ENCODE data around the gene FMNL2.

The FMNL2 gene

DNA sequence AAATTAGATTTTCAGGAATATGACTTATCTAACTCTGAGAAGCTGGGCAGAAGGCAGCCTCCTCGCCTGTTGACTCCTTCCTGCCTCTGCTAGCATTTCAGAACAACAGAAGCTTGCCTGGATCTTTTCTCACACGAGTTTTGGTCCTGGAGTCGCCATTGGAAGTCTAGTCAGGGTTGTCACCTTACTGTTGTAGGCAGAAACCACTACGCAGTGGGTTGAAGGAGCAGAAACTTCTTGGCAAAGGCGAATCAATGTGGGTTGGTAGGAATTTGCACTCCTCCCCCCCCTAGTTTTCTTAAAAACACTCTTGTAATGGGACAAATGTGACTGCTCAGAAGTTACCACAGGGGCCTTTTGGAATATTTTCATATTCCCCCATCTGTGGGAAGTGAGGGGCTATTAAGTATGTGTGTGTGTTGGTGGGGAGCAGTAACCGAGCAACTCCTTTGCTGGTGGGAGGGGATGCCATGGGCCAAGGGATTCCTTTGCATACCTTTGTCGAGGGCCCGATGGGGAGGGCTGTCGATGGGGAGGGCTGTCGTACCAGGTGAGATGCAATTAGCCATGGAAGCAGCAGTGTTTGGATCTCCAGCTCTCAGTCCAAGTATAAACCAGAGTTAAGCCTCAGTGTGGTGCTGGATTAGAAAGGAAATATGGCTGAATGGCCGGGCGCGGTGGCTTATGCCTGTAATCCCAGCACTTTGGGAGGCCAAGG is 117.4 kb downstream of the FMNL2 start:
- no peak for DNase-seq

DNA sequence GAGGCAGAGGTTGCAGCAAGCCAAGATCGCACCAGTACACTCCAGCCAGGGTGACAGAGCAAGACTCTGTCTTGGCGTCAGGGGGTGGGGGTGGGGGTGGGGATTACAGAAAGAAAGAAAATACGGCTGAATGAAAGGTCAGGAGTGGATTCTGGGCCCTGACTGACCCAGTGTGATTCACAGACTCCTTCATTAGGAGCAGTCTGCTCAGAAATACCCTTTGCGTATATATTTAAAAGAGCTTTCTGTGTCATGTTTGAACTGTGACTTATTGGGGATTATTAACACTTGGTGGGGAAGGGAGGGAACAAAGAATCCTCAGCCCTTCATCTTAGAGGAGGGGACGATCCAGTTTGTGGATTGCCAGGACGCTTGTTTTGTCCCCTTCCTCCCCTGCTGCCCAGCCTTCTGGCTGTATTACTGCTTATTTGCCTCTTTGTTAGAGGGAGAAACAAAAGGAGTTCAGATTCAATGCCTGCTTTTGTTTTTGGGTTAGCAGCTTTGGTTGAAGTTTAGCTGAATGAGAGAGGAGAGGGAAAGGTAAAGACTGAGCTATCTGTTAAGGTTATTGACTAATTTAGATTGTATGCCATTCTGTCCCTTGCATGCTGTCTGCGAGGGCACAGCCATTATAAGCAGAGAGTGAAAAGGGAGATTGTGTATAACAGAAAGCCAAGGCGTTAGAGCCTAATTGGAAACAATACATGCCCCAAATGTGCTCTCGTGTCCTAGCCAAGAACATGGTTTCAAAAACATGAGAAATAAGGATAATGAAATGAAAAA is 118.3 kb downstream of the FMNL2 start:
- DNase-seq: no peak

DNA sequence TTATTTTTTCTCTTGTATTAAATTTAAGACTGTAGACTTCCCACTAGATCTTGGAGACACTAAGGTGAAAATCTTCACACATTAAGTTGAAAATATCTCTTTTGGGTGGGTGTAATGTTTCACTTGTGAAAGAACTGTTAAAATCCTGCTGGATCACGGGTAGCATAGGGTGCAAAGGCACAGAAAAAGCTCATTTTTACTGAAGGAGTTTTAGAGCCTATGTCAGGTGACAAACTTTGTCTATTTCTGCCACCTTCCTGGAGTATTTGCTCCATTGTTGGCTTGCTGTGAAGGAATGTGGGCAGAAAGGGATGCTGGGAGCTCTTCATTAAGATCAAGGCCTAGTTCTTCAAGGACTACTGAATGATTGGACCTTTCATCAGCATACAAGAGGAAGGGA is 119.4 kb downstream of the FMNL2 start:
- DNase-seq: no peak

DNA sequence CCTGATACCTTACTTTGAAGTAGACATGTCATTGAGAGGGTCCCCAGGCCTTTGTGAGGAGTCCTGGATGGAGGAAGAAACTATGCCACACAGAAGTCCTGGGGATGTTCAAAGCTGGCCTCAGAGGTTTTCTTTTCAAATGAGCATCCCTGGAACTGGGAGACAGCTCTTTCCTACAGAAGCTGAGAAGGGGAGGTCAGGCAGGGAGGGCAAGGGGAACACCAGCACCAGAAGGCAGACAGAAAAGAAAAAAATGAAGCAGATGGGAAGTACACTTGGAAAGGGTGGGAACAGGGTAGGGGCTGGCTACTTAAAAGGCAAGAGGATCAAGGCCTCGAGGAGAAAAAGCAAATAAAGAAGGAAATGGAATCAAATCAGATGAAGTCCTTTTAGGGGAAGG is 120.0 kb downstream of the FMNL2 start:
- no peak for DNase-seq

DNA sequence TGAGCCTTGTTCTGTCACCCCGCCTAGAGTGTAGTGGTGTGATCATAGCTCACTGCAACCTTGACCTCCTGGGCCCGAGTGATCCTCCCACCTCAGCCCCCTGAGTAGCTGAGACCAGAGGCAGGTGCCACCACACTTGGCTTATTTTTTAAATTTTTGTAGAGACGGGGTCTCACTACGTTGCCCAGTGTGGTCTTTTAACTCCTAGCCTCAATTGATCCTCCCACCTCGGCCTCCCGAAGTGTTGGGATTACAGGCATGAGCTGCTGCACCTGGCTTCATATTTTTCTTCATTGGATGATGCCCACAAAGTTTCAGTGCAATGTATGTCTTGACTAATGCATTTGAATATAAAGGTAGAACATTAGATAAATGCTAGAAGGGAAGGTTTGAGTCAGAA is 120.8 kb downstream of the FMNL2 start:
- no peak for DNase-seq

DNA sequence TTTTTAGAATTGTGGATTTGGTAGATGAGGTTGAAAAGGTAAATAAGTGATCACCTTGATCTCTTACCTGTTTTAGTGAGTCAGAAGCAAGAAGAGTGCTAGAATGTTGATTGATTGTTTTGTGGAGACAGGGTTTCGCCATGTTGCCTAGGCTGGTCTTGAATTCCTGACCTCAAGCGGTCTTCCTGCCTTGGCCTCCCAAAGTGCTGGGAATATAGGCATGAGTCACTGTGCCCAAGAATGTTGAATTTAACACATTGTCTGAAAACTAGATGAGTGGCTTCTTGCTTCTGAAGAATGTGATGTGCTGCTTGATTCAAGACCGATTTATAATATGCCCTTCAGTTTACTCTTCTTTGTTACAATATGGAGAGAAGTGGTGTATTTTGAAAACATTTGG is 121.3 kb downstream of the FMNL2 start:
- no peak for DNase-seq

DNA sequence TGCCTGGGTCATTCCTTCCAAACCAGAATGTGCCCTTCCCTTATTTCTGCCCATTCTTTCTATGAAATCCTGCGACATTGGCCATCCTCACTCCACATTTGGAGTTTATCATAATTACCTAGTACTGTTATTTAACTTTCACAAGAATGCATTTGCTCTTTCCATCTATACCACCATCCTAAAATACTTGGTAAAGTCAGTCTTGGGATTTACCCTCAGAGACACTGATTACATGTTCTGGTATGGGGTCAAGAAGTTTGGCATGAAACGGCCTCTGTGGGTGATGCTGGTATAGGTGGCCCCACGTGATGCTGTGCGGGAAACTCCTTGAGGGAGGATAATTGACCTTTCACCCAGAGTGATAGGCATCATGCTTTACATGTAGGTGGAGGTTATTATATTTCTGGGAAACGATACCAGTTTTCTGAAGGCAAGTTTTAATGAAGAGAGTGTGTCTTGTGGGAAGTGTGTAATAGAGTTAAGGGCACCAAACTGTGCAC is 123.5 kb downstream of the FMNL2 start:
- no peak for DNase-seq

DNA sequence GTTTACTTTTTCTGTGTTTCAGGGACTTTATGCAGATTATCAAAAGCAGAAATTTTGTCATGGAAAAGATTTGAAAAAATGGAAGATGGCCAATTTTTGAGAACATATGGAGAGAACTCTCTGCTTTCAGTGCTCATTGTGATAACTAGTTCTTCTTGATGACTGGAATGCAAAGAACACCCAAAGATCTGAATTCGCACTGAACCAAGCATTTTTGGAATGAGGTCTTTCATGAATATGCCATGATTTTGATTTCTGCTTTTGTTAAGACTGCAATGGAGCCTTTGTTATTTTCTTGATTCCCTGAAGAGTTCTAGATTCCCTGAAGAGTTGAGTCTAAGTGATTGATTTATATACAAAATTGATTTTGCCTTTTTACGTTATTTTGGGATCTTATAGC is 124.1 kb downstream of the FMNL2 start:
- no peak for DNase-seq

DNA sequence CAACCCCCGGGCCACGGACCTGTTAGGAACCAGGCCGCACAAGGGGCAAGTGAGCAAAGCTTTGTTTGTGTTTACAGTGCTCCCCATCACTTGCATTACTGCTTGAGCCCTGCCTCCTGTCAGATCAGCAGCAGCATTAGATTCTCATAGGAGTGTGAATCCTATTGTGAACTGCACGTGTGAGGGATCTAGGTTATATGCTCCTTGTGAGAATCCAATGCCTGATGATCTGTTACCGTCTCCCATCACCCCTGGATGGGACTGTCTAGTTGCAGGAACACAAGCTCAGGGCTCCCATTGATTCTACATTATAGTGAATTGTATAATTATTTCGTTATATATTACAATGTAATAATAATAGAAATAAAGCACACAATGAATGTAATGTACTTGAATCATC is 125.6 kb downstream of the FMNL2 start:
- no peak for DNase-seq

DNA sequence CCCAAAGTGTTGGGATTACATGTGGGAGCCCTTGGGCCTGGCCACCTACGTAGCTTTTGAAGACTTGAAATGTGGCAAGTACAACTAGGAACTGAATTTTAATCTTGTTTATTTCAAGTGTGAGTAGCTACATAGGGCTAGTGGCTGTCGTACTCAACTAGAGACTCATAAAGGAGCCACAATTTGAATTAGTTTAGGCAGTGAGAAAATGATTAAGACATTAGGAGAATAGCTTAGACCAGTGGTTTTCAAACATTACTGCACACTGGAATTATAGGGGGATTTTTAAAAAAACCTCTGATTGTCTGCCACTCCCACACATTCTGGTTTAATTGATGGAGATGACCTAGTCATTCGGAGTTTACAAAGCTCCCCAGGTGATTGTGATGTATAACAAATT is 127.1 kb downstream of the FMNL2 start:
- DNase-seq: no peak

DNA sequence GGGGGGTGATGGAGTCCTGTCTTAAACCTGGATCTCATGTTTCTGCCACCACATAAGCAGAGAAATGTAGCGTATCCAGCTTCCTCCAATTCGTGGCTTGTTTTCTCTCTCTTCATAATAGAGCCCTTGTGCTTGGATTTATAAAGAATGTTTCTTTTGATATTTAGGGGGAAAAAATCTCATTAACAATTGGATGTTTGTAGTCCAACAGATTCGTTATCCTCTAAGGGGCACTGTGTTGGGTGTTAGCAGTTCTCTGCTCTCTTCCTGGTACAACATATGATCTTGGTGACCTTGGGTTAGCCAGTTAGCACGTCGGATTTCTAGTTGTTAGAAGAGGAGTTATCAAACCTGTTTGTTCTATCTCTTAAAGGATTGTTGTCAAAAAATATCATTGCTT is 127.8 kb downstream of the FMNL2 start:
- DNase-seq: no peak

DNA sequence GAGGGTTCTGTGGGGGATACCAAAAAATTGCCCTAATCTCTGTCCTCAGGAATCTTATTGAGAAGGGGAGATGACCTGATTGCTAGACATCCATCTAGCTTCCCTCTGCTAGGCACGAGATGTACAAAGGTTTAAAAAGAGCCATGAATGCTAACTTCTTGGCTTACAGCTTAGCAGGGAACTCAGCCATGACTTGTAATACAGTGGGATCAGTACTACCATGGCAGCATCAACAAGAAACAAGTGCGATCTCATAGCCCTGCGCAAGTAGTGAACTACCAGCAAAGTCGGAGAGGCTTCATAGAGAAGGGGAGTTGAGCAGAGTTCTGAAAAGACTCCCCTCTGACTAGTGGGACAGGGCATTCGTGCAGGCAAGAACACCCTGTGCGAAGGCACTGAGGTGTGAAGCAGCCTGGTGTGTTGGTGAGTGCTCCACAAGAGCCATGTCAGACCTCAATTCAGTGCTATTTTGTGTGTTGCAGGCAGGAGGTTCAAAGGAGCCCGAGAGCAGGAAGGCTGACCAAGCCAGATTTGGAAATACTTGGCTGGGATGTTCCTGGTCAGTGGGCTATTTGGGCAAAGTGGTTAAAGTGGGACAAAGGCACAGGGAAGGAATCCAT is 130.0 kb downstream of the FMNL2 start:
- DNase-seq: no peak

DNA sequence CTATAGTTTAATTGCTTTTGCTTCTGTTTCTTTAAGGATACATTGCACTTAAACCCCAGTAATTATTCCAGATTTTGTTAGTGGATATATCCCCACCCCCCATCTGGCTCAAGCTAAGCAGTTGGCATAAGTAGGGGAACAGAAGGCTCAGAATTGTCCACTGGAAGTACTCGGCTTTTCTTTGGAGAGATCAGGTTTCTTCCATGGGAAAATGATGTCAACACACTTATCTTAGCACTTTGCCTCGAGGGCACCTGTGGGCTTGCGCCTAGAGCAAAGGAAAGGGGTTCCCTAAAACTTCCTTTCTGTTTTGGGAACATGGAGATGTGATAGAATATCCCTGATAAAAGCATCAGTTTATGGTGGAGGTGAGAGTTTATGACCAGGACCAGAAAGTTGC is 130.6 kb downstream of the FMNL2 start:
- DNase-seq: no peak

DNA sequence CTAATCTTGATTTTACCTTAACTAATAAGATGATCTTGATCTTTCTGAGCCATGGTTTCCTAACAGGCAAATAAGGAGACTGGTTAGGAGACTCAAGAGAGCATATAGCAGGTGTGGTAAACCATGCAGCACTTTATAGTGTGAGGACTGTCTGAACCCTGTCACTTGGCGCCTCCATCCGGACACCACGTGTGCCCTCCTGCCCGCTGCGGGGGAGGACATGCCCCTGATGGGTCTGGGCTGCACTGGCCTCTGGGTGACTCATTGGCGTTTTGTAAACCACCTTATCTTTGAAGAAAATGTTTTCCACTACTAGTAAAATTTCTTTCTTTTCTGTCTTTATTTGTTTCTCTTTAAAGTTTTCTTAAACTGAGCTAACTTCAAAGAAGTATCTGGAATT is 131.1 kb downstream of the FMNL2 start:
- DNase-seq: no peak

DNA sequence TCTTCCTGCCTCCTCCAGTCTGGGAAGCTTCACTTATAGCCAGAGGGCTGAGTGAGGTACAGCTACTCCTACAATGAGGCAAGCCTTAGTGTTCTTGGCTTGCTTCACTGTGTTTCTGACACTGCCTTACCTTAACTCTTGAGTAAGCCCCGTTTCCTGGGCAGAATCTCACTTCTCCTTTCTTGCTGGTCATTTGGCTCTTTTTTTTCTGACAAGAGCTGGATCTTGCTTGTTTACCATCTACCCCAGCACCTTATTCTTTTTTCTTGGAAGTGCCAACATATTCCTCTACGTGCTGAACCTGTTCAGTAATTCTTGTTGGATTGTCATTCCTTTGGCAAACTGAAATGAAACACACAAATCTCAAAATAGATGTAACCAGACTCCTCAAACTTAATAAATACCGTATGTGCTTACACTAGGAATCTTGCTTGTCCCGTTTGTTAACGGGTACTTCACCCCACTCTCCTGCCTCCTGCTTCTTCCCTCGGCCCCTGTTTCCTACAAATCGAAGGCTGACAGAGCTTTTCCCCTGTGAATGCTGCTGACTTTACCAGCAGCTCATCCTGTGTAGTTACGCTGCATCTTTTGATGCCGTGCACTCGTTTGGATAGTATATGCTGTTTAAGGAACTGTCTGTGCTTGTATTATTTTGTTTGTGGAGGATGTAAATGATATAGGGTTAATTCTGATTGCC is 132.2 kb downstream of the FMNL2 start:
- no peak for DNase-seq

DNA sequence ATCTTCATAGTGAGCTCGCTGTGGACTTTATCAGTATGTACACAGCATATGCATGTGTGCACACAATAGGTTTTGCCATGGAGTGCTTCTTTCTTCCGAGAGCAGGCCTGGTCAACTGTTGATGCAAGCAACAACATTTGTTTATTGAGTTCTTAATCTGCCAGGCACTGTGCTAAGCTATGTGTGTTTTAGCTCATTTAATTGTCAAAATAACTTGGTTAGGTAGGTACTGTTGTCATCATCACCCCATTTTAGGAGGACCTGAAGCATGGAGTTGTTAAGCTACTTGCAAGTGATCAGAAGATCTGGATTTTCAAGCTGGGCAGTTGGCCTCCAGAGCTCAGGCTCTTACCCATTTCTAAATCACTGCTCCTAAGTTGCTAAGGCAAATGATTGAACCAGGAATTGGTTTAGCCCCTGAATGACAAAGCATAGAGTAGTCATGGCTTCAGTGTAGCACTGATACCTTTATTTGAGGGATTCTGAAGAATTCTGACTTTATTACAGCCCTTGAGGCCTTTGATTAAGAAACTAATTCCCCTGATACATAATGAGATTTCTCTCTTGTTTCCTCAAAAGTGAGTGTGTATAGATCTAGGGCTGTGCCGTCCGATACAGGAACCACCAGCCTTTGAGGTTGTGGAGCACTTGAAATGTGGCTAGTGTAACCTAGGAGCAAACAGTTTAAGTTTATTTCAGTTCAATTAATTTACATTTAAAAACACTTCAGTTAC is 132.9 kb downstream of the FMNL2 start:
- DNase-seq: no peak

DNA sequence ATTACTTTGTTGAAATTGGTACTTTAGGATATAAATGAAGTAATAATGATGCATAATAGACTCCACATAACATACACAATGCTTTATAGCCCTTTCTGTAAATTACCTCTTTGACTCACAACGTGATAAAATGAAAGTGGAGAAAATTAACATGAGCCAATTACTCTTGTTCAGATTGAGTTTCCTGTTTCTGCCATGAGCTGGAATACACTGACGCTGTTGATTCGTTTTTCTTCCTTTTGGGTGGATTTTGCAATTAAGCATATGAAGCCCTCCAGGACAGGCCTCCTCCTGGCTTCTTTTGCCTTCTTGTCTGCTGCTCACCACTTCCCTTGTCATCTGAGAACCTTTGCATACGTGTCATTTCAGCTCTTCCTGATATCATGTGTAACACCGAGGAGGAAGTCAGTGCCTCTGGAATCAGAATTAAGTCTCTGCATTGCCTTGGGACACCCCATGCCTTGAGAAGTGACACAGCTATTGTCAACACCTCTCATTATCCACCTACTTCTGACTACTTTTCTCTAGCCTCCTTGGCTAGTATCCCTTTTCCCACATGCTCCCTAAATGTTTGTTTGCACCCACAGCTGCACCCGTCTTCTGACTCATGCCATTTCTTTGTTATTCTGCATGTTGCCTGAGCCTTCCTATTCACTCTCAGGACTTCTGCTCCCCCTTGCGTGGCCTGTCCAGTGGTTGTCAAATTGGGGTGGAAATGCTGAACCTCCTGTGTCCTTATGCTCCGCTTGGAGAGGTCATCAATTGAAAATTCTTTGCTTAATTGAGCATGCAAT is 134.1 kb downstream of the FMNL2 start:
- no peak for DNase-seq

DNA sequence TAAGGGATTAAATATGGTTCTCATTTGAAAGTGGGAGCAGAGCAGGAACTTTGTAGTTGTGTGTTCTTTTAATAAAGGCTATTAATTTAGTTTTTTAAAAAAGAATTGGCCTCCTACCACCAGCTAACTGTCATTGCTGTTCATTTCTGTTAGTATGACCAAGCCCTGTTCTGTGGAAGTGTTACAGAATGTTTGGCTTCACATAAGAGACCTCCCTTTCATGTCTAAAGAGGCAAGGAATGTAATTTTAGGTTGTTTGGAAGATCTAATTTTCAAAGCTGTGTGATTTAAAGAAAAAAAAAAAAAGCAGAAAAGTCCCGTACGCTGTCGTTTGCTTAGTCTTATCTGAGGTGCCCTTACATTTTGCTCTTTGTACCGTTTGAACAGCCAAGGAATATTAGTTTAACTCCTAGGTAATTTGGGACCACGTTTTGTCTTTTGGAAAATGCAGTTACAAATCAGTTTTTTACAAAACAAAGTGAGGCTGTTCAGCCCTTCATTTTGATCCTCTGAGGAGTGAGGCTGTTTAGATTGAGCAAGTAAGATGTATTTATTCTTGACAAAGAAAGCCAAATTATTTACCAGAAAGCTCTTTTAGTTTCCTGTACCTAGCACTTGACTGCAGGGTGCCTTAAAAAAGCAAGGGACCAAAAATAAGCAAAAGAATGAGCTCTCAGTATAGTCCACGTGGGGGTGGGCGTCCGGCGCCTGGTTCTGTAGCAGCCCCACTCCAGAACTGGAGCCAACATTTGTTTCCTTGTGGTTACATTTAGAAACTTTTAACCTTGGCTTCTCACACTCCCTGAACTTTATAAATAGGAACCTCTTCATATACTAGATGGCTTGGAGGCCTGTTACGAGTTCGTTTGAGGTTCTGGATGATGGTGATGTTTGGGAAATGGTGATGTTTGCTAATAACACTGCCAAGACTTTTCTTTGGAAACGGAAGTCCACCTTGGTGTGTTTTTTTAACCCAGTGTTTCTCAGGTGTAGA is 136.2 kb downstream of the FMNL2 start:
- DNase-seq: no peak

DNA sequence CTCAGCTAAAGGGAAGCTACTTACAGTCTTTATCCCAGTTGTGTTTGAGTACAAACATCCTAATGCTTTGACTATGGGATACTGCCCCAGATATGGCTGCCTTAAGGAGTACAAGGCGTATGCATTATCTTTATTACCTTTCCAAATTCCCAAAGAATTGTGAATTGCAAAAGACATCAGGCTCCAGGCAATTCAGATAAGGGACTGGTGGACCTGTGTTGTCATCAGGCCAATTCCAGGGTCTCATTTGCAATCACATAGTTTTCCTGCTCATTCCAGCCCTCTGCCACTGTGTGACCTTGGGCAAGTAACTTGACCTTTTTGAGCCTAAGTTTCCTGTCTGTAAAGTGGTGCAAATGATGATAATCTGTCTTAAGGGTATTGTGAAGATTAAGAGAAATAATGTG is 137.5 kb downstream of the FMNL2 start:
- DNase-seq: no peak

DNA sequence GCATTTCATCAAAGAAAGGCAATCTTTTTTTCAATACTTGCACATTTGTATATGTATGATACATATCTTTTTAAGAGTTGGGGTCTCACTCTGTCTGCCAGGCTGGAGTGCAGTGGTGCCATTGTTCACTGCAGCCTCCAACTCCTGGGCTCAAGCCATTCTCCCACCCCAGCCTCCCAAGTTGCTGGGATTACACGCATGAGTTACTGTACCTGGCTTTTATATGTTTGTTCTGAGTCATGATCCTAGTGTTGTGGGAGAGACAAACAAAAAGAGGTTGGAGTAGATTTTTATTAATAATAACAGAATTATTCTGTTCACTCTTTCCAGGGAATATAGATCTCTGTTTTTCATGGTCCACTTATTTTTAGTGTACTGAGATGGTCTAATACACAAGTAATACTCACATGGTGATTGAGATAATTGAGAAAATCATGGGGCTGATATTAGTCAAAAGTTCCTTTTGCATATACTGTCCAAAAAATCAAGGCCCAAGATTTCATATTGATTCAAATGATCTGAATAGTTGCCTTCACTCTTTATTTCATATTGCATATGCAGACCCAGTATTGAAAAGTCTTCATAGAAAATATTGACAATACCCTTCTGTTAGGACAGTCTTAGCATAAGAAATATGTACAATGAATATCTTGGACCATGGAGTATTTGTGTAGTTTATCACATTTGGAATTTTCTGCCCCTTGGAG is 138.3 kb downstream of the FMNL2 start:
- no peak for DNase-seq

Measured in activated CD4-positive, CD25-positive, alpha-beta regulatory T cell (primary cell).